Hepatocyte (in vitro differentiated cells): Measurements from ENCODE around the gene WASHC1. TPM values are rescaled to one million over a fixed set of nuclear protein-coding genes. Genes with fewer than 3 reads are reported as not detected.
"Not testable (repeated sequence)": the region's sequence is repeated elsewhere in the genome, so short reads cannot be mapped to it uniquely, and the experiment has no call there.

Source experiments
- DNase-seq: peaks from one replicate; pipeline ENCODE4 v3.0.0-alpha.2; 2016; ENCODE audit warnings: low spot score
- H2AFZ ChIP-seq: fragments of 200-600 bp; sonication (generic); 2 replicates; pipeline ENCODE4 v1.6.0; 2016; ENCODE audit warnings: antibody characterized with exemption, mild to moderate bottlenecking
- H3K27ac ChIP-seq: fragments of 200-600 bp; sonication (generic); 2 replicates; pipeline ENCODE4 v1.5.1; 2016; ENCODE audit warnings: mild to moderate bottlenecking
- H3K27me3 ChIP-seq: fragments of 200-600 bp; sonication (generic); 2 replicates; pipeline ENCODE4 v1.6.1; 2016
- H3K36me3 ChIP-seq: fragments of 200-600 bp; sonication (generic); replicated peaks from 2 replicates; pipeline ENCODE4 v1.5.1; 2016; ENCODE audit warnings: low read depth; ENCODE audit not compliant: insufficient read depth
- H3K4me1 ChIP-seq: fragments of 200-600 bp; sonication (generic); 2 replicates; pipeline ENCODE4 v1.5.1; 2016; ENCODE audit warnings: mild to moderate bottlenecking, moderate library complexity; ENCODE audit not compliant: insufficient read depth
- H3K4me2 ChIP-seq: fragments of 200-600 bp; sonication (generic); 2 replicates; pipeline ENCODE4 v1.6.0; 2016
- H3K4me3 ChIP-seq: fragments of 200-600 bp; sonication (generic); 2 replicates; pipeline ENCODE4 v1.5.1; 2016; ENCODE audit warnings: mild to moderate bottlenecking
- H3K79me2 ChIP-seq: fragments of 200-600 bp; sonication (generic); 2 replicates; pipeline ENCODE4 v1.6.0; 2017; ENCODE audit warnings: mild to moderate bottlenecking
- H3K9me2 ChIP-seq: fragments of 200-600 bp; sonication (generic); replicated peaks from 2 replicates; pipeline ENCODE4 v1.6.0; 2017; ENCODE audit warnings: mild to moderate bottlenecking; ENCODE audit not compliant: insufficient read depth
- H3K9me3 ChIP-seq: fragments of 200-600 bp; sonication (generic); 2 replicates; pipeline ENCODE4 v1.5.1; 2016; ENCODE audit warnings: low read depth, mild to moderate bottlenecking
- H4K20me1 ChIP-seq: fragments of 200-600 bp; sonication (generic); 2 replicates; pipeline ENCODE4 v1.6.0; 2016; ENCODE audit warnings: mild to moderate bottlenecking; ENCODE audit not compliant: insufficient read depth, poor library complexity, severe bottlenecking
- WGBS: methylation state at CpG from one replicate; pipeline ENCODE4 v1.1.6; 2016; ENCODE audit warnings: low lambda C conversion rate; ENCODE audit errors: missing lambda C conversion rate; 5-methylcytosine and 5-hydroxymethylcytosine counted together
- polyA plus RNA-seq: library from polyadenylated mRNA; unstranded; fragments of >200 nt; fragmentation: Nextera tagmentation; extraction: Ambion mirVana; gene quantifications from 2 replicates; pipeline ENCODE4 v1.2.1, GENCODE V29; 2016
- total RNA-seq: library from RNA; depleted of rRNA; stranded (reverse); fragments of >200 nt; gene quantifications from 2 replicates; pipeline ENCODE4 v1.2.3, GENCODE V29; 2014

The WASHC1 gene
- total and polyA plus RNA-seq, 2 experiments from 2014 or later = 5.7 to 8.7 TPM

- H3K9me3 ChIP-seq, H3K27ac ChIP-seq, H3K27me3 ChIP-seq, DNase-seq, H3K9me2 ChIP-seq, H3K4me1 ChIP-seq, H3K79me2 ChIP-seq, H2AFZ ChIP-seq, H4K20me1 ChIP-seq, H3K4me2 ChIP-seq, H3K36me3 ChIP-seq, H3K4me3 ChIP-seq: not testable (repeated sequence)
- WGBS = 77% methylated on average over 12 of the region's 12 CpGs
These were observed 17.5 kb upstream of the WASHC1 start for GRCh38 chr9:46639-47271.

DNA sequence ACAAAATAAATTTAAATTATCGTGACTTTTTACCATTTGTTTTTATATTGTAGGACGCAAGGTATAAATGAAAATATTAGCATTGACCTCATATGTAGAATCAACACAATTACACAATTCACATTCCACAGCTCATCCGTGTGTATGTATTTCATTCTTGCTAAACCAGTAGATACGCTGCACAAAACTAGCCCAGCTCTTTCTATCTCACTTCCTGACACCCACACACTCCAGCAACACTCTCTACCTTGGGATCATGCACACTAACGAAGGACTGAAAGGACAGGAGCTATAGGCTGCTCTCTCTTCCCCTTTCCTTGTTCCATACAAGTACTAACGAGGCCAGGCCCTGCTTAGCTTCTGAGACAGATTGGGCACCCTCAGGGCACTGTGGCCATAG is 16.9 kb upstream of the WASHC1 start:
- not testable (repeated sequence) for H2AFZ ChIP-seq, H4K20me1 ChIP-seq, DNase-seq, H3K9me3 ChIP-seq, H3K79me2 ChIP-seq, H3K27me3 ChIP-seq, H3K36me3 ChIP-seq, H3K4me3 ChIP-seq, H3K4me2 ChIP-seq, H3K27ac ChIP-seq, H3K4me1 ChIP-seq, H3K9me2 ChIP-seq
- WGBS = 61% methylated on average over 6 of the region's 6 CpGs

DNA sequence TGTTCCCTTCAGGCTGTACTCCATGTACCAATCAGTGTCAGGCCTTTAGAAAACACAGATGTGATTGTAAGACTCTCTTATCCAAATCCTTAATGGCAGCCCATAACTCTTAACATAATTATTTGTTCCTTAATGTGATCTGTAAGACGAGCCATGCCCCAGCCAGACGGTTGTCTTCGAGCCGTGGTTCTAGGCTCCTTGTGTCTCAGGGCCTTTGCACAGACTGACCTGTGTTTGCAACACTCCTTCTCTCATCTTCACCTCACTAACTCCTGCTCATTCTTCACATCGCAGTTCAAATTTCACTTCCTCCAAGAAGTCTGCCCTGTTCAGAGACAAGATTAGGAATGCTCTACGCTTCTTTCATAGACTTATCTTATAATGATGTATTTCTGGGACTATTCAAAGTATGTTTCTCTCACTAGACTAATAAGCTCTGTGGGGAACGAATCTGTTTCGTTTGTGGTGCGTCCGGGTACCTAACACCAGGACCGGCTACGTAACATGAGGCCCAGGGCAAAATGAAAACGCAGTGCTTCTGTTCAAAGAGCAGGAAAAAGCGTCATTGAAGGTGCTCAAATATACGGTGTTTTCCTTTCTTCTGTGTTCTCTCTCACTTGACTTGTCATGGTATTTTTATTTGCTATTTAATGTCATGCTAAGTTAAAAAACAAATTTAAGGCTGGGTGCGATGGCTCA is 16.1 kb upstream of the WASHC1 start:
- H4K20me1 ChIP-seq, H3K9me2 ChIP-seq, H3K4me1 ChIP-seq, H3K9me3 ChIP-seq, H3K27me3 ChIP-seq, DNase-seq, H3K36me3 ChIP-seq, H3K4me3 ChIP-seq, H2AFZ ChIP-seq, H3K79me2 ChIP-seq, H3K4me2 ChIP-seq, H3K27ac ChIP-seq: not testable (repeated sequence)
- WGBS = 89% methylated on average over 16 of the region's 16 CpGs

- not testable (repeated sequence) for H3K4me1 ChIP-seq, DNase-seq, H3K9me3 ChIP-seq, H3K27me3 ChIP-seq, H3K9me2 ChIP-seq, H3K36me3 ChIP-seq, H3K79me2 ChIP-seq, H3K4me3 ChIP-seq, H2AFZ ChIP-seq, H3K4me2 ChIP-seq, H4K20me1 ChIP-seq, H3K27ac ChIP-seq
- 89% methylated on average over 3 of the region's 3 CpGs for WGBS
These were observed 15.2 kb upstream of the WASHC1 start for GRCh38 chr9:44416-44815.

DNA sequence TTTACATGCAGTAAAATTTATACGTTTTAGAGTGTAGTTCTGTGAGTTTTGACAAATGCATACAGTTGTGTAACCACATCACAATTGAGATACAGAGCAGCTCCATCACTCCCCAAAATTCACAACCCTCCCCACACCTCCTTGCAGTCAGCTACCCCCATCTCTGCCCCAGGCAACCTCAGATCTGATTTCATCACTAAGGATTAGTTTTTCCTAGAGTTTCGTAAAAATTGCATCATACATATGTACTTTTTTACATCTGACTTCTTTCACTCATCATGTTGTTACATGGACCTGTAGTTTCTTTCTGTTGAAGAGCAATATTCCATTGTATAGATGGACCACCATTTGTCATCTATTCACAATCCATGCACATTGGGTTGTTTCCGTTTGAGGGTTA is 14.4 kb upstream of the WASHC1 start:
- not testable (repeated sequence) for H3K27me3 ChIP-seq, H3K79me2 ChIP-seq, H3K9me3 ChIP-seq, H4K20me1 ChIP-seq, H2AFZ ChIP-seq, H3K27ac ChIP-seq, DNase-seq, H3K4me3 ChIP-seq, H3K36me3 ChIP-seq, H3K4me2 ChIP-seq, H3K4me1 ChIP-seq, H3K9me2 ChIP-seq
- 77% methylated on average over 3 of the region's 3 CpGs for whole genome bisulfite sequencing

- H2AFZ ChIP-seq, DNase-seq, H3K4me3 ChIP-seq, H3K9me2 ChIP-seq, H3K27me3 ChIP-seq, H3K4me2 ChIP-seq, H3K9me3 ChIP-seq, H3K36me3 ChIP-seq, H3K79me2 ChIP-seq, H3K4me1 ChIP-seq, H3K27ac ChIP-seq, H4K20me1 ChIP-seq: not testable (repeated sequence)
- WGBS = 56% methylated on average over 3 of the region's 3 CpGs
These were observed 13.9 kb upstream of the WASHC1 start for GRCh38 chr9:43116-43515.

GRCh38 chr9:41819-42218 is 12.6 kb upstream of the WASHC1 start:
- DNase-seq = not testable (repeated sequence)

DNA sequence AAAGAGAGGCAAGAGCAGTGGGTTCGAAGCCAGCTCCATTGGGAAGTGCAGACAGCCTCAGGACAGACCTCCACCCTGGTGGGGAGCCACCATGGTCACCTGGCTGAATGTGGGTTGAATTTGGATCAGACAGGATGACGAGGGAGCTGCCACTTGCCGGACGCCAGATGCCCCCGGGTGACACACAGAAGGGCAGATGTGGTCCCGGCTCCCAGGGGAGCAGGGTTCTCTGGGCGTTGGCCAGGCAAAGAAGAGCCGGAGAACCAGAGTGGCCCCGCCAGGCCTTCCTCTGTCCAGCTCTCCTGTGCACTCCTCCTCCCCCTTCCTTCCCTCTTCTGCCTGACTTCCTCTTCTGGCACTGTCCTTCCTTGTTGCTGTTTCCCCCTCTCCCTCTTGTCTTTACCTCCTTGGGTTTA is 12.0 kb upstream of the WASHC1 start:
- H3K9me2 ChIP-seq, H3K36me3 ChIP-seq, H3K4me1 ChIP-seq, H3K4me2 ChIP-seq, DNase-seq, H3K79me2 ChIP-seq, H3K4me3 ChIP-seq, H4K20me1 ChIP-seq, H2AFZ ChIP-seq, H3K27me3 ChIP-seq, H3K9me3 ChIP-seq, H3K27ac ChIP-seq: not testable (repeated sequence)
- WGBS = 87% methylated on average over 9 of the region's 9 CpGs

More at GRCh38 chr9:41819-42218, 12.6 kb upstream of the WASHC1 start:
- WGBS = 93% methylated on average over 2 of the region's 2 CpGs
- H3K4me1 ChIP-seq, H3K4me2 ChIP-seq, H3K9me2 ChIP-seq, H3K27ac ChIP-seq, H2AFZ ChIP-seq, H3K9me3 ChIP-seq, H3K27me3 ChIP-seq, H4K20me1 ChIP-seq, H3K36me3 ChIP-seq, H3K4me3 ChIP-seq, H3K79me2 ChIP-seq: not testable (repeated sequence)

DNA sequence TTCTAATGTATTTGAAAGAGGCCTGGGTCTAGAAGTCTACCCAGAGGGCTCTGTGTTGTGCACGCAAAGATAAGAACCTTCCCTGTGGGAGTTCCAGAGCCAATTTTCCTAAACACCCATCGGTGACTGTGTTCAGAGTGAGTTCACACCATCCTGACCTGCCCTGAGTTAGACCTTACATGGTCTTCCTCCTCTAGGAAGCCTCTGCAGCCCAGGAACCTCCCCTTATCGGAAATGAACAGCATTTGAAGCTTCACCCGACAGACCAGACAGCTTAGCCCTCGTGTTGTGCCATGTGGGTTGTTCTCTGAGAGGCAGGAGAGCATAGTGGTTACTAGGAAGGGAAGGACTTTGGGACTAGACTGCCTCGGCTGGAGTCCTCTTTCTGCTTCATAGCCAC is 3.1 kb upstream of the WASHC1 start:
- whole genome bisulfite sequencing = 55% methylated on average over 5 of the region's 6 CpGs
- H3K27ac ChIP-seq, H3K9me3 ChIP-seq, H3K79me2 ChIP-seq, H2AFZ ChIP-seq, H3K4me1 ChIP-seq, H3K9me2 ChIP-seq, H3K36me3 ChIP-seq, H4K20me1 ChIP-seq, DNase-seq, H3K4me3 ChIP-seq, H3K27me3 ChIP-seq, H3K4me2 ChIP-seq: not testable (repeated sequence)
